Right cardiac atrium (tissue), 5 donors: Measurements from ENCODE around the gene POU2F2. TPM values are rescaled to one million over a fixed set of nuclear protein-coding genes. Genes with fewer than 3 reads are reported as not detected.

ENCODE experiments used
- ATAC-seq, 2 donors: fragments of 200-7000 bp; cut with Tn5 transposase; one replicate each; pipeline versions ENCODE4 v1.8.0 to v1.9.1; 2020; ENCODE audit warnings: moderate library complexity in 2 of 2, mild to moderate bottlenecking in 1 of 2
- DNase-seq, 3 donors: peaks; one replicate each; pipeline ENCODE4 v3.0.0-alpha.2; 2020
- H3K27ac ChIP-seq: one replicate; pipeline ENCODE4 v1.5.1; 2013; ENCODE audit warnings: mild to moderate bottlenecking, low read length, control low read depth, moderate library complexity
- H3K27me3 ChIP-seq: one replicate; pipeline ENCODE4 v1.6.1; 2013; ENCODE audit not compliant: control insufficient read depth, insufficient read depth
- H3K4me1 ChIP-seq: one replicate; pipeline ENCODE4 v1.6.1; 2013; ENCODE audit warnings: low read length; ENCODE audit not compliant: control insufficient read depth, insufficient read depth
- H3K4me3 ChIP-seq: one replicate; pipeline ENCODE4 v1.5.1; 2013; ENCODE audit warnings: low read length, control low read depth
- H3K9me3 ChIP-seq: one replicate; pipeline ENCODE4 v1.6.1; 2013; ENCODE audit warnings: low read length; ENCODE audit not compliant: control insufficient read depth
- WGBS: extraction: QIAGEN DNeasy Blood & Tissue Kit; methylation state at CpG from one replicate; pipeline ENCODE4 v1.1.7; 2013; 5-methylcytosine and 5-hydroxymethylcytosine counted together
- intact Hi-C, 4 donors: fragments of 100-400 bp; cut with DNase I; formaldehyde crosslinking; loops; one replicate each; pipeline versions ENCODE4 v1.11.0 to v1.14.0; 2022 to 2023
- polyA plus RNA-seq: library from polyadenylated mRNA; stranded (reverse); fragments of 200-250 nt; gene quantifications from one replicate; pipeline ENCODE4 v1.2.3, GENCODE V29; 2013
- total RNA-seq, 4 donors: library from RNA; stranded (reverse); fragmentation: NEBNext Ultra II Directional; extraction: Animal tissue kit (Norgen Biotek cat#: 25700); gene quantifications; one replicate each; pipeline ENCODE4 v1.2.1, GENCODE V29; 2021
- donor health status: healthy with polysubstance abuse.
- donor health status: DM: no; HTN: yes; CAD: no.
- donor health status: DM: no; HTN: no; CAD: no.
- donor health status: DM: no; HTN: yes; CAD: no; lungs with severe emphysema.
- donor health status: DM: yes; HTN: yes; CAD: no.

POU2F2 gene
- total and polyA plus RNA-seq, 5 donors = 0.77 to 1.6 (median 1.5) TPM

- intact Hi-C loops = no loop called here
- Histone ChIP-seq H3K4me3 (no peak overlapping the region), H3K27ac (no peak overlapping the region), H3K9me3 (no peaks in the 10 kb centered on the region), H3K4me1 (peaks cover 3% of the 10 kb centered on the region), H3K27me3 (no peaks in the 10 kb centered on the region)
- no peak for ATAC-seq
- WGBS = 44% methylated on average over 9 of the region's 9 CpGs
- no peak for DNase-seq
Observed at GRCh38 chr19:42066075-42066754, 66.0 kb downstream of the POU2F2 start.

DNA sequence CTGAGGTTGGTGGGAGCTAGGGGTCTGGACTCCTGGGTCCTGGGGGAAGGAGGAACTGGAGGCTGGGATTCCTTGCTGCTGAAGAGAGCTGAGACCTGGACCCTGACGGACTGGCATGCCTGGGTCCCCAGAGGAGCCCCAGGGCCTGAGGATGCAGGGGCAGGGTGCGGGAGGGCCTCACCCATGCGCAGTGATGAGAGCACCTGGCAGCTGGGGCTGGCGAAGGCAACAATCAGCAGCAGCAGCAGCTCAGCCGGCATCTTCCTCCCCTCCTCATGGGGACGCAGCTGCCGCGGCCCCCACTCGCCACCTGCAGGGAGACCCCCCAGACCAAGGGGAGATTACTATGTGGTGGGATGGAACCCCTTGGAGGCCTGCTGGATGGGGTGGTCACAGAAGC lies 66.7 kb downstream of the POU2F2 start:
- 87% methylated on average over 9 of the region's 9 CpGs for WGBS
- no peak overlapping the region for H3K4me3 ChIP-seq
- H3K27ac ChIP-seq = no peak overlapping the region
- no peaks in the 10 kb centered on the region for H3K9me3 ChIP-seq
- intact Hi-C loops = no loop called here
- peaks cover 3% of the 10 kb centered on the region for H3K4me1 ChIP-seq
- H3K27me3 ChIP-seq = no peaks in the 10 kb centered on the region
- no peak for DNase-seq
- no peak for ATAC-seq

- Histone ChIP-seq H3K27ac (no peak overlapping the region), H3K27me3 (no peaks in the 10 kb centered on the region), H3K4me1 (peaks cover 3% of the 10 kb centered on the region), H3K9me3 (no peaks in the 10 kb centered on the region), H3K4me3 (no peak overlapping the region)
- WGBS = 88% methylated on average over 13 of the region's 13 CpGs
- ATAC-seq (no peak), DNase-seq (no peak)
- intact Hi-C loops = no loop called here
Observed at GRCh38 chr19:42065051-42065450, 67.2 kb downstream of the POU2F2 start.

- Histone ChIP-seq H3K9me3 (no peaks in the 10 kb centered on the region), H3K4me3 (no peak overlapping the region), H3K4me1 (peaks cover 3% of the 10 kb centered on the region), H3K27me3 (no peaks in the 10 kb centered on the region), H3K27ac (no peak overlapping the region)
- WGBS = 74% methylated on average over 6 of the region's 6 CpGs
- DNase-seq (no peak), ATAC-seq (no peak)
- intact Hi-C loops = no loop called here
Observed at GRCh38 chr19:42064432-42064831, 67.8 kb downstream of the POU2F2 start.

GRCh38 chr19:42062381-42062780 lies 69.9 kb downstream of the POU2F2 start:
- Histone ChIP-seq H3K9me3 (no peaks in the 10 kb centered on the region), H3K4me1 (no peaks in the 10 kb centered on the region), H3K27ac (no peak overlapping the region), H3K4me3 (no peak overlapping the region), H3K27me3 (no peaks in the 10 kb centered on the region)
- 96% methylated on average over 16 of the region's 16 CpGs for WGBS
- ATAC-seq (no peak), DNase-seq (no peak)
- intact Hi-C loops = no loop called here

GRCh38 chr19:42060117-42060516 lies 72.1 kb downstream of the POU2F2 start:
- Histone ChIP-seq H3K27ac (no peak overlapping the region), H3K4me1 (no peaks in the 10 kb centered on the region), H3K4me3 (no peak overlapping the region), H3K27me3 (no peaks in the 10 kb centered on the region), H3K9me3 (no peaks in the 10 kb centered on the region)
- no peak for ATAC-seq
- DNase-seq = no peak
- 92% methylated on average over 3 of the region's 3 CpGs for WGBS
- intact Hi-C loops = no loop called here

DNA sequence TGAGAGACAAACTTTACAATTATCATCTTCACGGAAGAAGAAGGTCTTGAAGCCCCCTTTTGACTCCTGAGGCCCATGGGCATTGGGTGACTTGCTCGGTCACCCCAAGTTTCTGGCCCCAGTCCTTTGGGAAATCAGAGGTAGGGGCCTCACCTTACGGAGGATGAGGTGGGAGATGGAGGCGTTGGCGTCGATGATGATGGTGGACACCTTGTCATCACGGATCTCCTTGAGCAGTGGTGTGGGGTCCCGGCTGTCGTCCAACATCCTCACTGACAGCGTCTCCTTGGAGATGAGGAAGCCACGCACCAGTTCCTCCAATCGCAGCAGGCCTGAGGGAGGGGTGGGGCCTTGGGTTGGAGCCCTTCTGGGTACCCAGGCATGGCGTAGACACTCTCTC lies 73.0 kb downstream of the POU2F2 start:
- 88% methylated on average over 13 of the region's 13 CpGs for WGBS
- intact Hi-C loops = no loop called here
- no peak for ATAC-seq
- no peak for DNase-seq
- H3K9me3 ChIP-seq = no peaks in the 10 kb centered on the region
- no peaks in the 10 kb centered on the region for H3K4me1 ChIP-seq
- no peaks in the 10 kb centered on the region for H3K27me3 ChIP-seq
- H3K4me3 ChIP-seq = no peak overlapping the region
- no peak overlapping the region for H3K27ac ChIP-seq

- Histone ChIP-seq H3K27me3 (no peaks in the 10 kb centered on the region), H3K27ac (no peak overlapping the region), H3K4me3 (no peak overlapping the region), H3K9me3 (no peaks in the 10 kb centered on the region), H3K4me1 (no peaks in the 10 kb centered on the region)
- WGBS = 71% methylated on average over 7 of the region's 7 CpGs
- no peak for DNase-seq
- intact Hi-C loops = no loop called here
- ATAC-seq = no peak
Observed at GRCh38 chr19:42057846-42058245, 74.4 kb downstream of the POU2F2 start.

- no peaks in the 10 kb centered on the region for H3K9me3 ChIP-seq
- 77% methylated on average over 18 of the region's 18 CpGs for WGBS
- no peak overlapping the region for H3K4me3 ChIP-seq
- intact Hi-C loops = no loop called here
- H3K27ac ChIP-seq = no peak overlapping the region
- DNase-seq (no peak), ATAC-seq (no peak)
- H3K4me1 ChIP-seq = no peaks in the 10 kb centered on the region
- no peaks in the 10 kb centered on the region for H3K27me3 ChIP-seq
Observed at GRCh38 chr19:42054205-42054604, 78.0 kb downstream of the POU2F2 start.

GRCh38 chr19:42053037-42053935 lies 79.0 kb downstream of the POU2F2 start:
- no peak overlapping the region for H3K4me3 ChIP-seq
- DNase-seq (no peak), ATAC-seq (no peak)
- no peaks in the 10 kb centered on the region for H3K27me3 ChIP-seq
- H3K9me3 ChIP-seq = no peaks in the 10 kb centered on the region
- WGBS = 86% methylated on average over 17 of the region's 17 CpGs
- intact Hi-C loops = no loop called here
- H3K4me1 ChIP-seq = no peaks in the 10 kb centered on the region
- no peak overlapping the region for H3K27ac ChIP-seq

DNA sequence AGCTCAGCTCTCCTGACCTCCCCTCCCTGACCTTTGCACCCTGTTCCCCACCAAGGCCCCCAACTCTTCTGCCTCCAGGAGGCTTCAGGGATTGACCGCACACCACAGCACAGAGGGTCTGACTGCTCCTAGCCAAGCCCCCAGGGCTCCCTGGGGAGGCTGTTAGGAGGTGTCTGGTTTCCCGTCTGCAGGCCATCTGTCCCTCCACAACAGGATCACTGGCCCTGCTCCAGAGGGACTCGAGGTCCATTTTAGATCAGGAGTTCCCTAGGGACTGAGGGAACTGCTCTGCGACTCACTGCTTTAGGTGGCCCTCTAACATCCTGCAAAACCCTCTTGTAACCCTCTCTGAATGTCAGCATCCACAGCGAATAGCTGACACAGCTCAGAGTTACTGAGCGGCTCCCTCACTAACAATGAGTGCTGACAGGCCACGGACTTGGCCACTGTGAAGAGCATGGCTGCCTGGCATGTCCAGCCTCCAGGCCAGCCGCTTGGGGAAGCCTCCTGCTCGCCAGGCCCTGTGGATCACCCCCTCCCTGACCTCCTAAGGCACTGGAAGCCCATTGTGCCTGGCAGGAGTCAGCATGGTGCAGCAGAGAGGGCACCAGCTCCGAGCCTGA lies 79.9 kb downstream of the POU2F2 start:
- H3K9me3 ChIP-seq = no peaks in the 10 kb centered on the region
- ATAC-seq = peak in 1 of 2 donors; percentile 11
- WGBS = 51% methylated on average over 10 of the region's 10 CpGs
- intact Hi-C loops = no loop called here
- H3K27me3 ChIP-seq = no peaks in the 10 kb centered on the region
- no peak overlapping the region for H3K27ac ChIP-seq
- H3K4me3 ChIP-seq = no peak overlapping the region
- DNase-seq = no peak
- H3K4me1 ChIP-seq = no peaks in the 10 kb centered on the region
